DMS 273 (cell line): ENCODE results near the gene PRTN3.
"Not testable (repeated sequence)": the region's sequence is repeated elsewhere in the genome, so short reads cannot be mapped to it uniquely, and the experiment has no call there.

Source experiments
- DNase-seq: peaks from one replicate; lab custom pipeline; 2025; ENCODE audit not compliant: unreplicated experiment; lab: John Stamatoyannopoulos, UW

The PRTN3 gene

GRCh38 chr19:862581-863314 lies 21.9 kb downstream of the PRTN3 start:
- DNase-seq: peak; percentile 71

GRCh38 chr19:863315-863620 lies 22.5 kb downstream of the PRTN3 start:
- DNase-seq: no peak

DNA sequence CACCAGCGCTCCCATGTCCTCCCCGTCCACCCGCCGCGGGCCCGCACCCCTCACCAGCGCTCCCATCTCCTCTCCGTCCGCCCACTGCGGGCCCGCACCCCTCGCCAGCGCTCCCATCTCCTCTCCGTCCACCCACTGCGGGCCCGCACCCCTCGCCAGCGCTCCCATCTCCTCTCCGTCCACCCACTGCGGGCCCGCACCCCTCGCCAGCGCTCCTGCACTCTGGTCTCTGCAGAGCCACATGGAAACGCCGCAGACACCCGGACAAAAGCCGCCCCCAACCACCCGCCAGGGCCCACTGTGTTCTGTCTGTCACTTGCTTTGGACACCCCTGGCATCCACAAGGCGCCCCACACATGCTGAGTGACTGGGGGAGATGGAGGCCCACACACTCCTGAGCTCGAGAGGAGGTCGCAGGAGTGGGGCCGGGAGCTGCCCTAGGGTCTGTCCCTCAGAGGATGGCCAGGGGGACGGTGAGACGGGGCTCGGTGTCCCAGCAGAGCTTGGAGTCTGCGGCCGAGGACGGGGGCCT lies 26.0 kb downstream of the PRTN3 start:
- DNase-seq: no peak

DNA sequence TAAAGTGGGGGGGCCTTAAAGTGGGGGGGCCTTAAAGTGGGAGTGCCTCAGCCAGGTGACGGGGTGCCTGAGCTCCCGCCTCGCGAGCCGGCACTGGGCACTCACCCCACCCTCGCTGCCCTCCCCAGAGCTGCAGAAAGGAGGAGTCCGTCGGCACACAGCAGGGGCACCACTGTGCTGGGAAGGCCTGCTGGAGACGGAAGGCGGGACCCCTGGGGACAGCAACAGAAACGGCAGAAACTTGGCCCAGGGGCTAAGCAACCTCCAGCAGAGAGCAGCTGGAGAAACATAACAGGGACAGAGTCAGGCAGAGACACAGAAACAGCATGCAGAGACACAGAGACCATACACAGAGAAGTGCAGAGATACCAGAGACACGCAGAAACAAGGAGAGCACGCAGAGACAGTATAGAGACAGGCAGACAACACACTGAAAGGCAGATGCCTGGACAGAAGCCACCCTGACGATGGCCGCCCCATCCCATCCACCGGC lies 26.5 kb downstream of the PRTN3 start:
- no peak for DNase-seq

GRCh38 chr19:867855-868457 lies 27.2 kb downstream of the PRTN3 start:
- DNase-seq: no peak

GRCh38 chr19:868458-869244 lies 27.9 kb downstream of the PRTN3 start:
- no peak for DNase-seq

DNA sequence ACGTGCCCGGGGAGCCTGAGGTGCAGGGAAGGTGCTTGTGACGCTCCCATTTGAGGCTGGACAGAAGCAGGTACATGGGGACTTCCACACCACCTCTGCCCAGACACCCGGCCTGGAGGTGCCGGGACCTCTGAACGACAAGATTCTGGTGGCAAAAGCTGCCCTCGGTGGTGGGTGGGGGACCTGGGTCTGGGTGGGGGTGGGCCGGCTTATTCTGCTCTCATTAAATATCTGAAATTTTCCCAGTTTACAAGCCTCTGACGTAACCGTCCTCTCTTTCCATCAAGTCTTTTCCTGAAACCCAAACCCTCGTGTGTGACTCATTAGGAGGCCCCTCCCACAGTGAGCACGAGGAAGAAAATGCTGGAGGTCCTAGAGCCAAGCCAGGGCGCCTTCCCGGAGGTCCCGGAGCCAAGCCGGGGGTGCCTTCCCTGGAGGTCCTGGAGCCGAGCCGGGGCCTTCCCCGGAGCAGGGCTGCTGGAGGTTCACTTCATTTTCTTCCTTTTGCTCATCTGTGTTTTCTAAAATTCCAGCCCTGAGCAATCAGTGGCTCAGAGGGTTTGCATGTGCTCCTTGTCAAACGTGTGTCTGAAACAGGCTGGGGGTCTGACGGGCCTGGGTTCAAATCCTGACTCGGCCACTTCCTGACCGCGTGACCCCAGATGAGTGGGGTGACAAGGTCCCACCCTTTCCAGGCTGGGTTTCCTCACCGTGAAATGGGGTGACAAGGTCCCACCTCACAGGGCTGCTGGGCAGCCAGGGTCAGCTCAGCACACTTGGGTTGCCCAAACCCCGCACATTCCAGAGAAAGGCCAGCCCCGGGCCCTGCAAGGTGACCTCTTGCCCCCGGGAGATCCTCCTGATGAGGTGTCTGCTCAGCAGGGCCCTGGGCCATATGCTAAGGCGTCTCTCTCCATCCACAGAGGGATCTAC lies 28.7 kb downstream of the PRTN3 start:
- DNase-seq: peak; percentile 41

GRCh38 chr19:870314-870713 lies 29.5 kb downstream of the PRTN3 start:
- no peak for DNase-seq

- peak; percentile 96 for DNase-seq
These were observed 30.2 kb downstream of the PRTN3 start for GRCh38 chr19:870963-871401.

GRCh38 chr19:871446-872265 lies 30.9 kb downstream of the PRTN3 start:
- no peak for DNase-seq

DNA sequence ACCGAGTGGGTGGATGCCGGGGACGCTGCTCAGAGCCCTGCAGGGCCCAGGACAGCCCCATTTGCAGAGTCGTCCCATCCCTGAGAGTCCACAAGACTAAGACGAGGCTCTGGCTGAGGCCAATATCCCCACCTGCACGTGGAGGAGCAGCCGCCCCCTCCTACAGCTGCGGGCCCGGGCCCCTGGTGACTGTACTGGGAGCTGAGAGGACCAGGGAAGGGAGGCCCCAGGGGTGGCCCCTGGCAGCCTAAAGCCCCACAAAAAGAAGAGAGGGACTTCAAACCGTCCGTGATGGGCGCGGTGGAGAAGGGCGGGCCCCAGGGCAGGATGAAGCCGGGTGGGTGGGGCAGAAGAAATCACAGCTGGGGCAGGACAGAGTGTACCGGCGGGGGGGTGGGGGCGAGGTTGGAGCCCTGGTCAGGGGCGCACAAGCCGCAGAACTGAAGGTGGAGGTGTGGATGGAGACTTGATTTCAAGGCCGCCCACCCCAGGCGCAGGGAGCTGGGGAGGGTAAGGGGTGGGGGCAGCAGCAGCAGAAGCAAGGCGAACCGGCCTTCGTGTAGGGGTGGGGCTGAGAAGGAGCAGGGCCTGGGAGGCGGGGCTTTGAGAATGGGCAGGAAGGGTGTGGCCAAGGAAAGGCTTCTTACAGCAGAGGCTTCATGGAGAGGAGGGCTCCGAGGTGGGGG lies 31.6 kb downstream of the PRTN3 start:
- peak; percentile 64 for DNase-seq

DNA sequence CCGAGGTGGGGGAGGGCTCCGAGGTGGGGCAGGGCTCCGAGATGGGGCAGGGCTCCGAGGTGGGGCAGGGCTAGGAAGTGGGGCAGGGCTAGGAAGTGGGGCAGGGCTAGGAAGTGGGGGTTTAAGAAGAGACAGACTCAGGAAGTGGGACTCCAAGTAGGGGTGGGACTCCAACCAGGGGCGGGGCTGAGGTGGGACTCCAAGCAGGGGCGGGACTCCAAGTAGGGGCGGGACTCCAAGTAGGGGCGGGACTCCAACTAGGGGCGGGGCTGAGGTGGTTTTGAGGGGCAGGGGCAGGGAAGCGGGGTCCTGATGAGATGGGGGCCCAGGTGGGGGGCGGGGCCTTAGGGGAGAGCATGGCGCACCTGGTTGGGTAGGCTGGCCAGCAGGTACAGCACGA lies 32.3 kb downstream of the PRTN3 start:
- DNase-seq: peak; percentile 36

DNA sequence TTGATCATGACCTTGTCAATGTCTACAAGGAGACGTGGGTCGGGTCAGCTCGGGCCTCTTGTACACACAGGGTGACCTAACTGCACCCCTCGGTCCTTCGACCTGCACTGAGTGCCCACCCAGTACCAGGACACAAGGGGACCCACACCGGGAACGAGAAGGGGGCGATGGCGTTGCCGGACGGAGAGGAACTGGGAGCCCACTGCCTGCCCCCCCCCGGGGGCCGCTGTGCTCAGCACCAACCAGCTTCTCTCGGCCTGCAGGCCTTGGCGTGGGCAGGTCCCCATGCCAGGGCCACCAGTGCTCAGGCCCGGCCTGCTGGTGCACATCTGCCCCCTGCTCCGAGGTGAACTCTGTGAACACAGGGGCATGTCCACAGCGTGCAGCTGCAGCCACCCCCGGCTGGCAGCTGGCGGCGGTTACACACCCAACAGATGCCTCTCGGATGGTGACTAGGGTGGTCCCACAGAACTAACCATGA lies 32.8 kb downstream of the PRTN3 start:
- DNase-seq: no peak

GRCh38 chr19:875265-875879 lies 34.6 kb downstream of the PRTN3 start:
- DNase-seq: no peak

DNA sequence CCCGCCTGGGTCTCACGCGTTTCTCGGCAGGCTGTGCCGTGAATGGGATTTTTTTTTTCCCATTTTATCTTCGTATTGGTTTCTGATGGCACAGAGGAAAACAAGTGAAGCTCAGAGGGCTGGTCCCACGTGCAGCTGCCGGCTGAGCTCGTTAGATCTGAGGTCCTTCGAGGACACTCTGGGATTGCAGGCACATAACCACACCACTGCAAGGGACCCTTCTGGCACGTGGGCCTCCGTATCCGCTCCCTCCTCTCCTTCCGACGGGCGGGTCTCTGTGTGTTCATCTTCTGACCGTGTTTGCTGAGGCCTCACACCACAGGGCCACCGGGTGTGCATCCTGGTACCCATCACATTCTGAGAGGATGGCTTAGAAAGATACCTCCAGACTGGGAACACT lies 35.3 kb downstream of the PRTN3 start:
- DNase-seq: peak; percentile 38

DNA sequence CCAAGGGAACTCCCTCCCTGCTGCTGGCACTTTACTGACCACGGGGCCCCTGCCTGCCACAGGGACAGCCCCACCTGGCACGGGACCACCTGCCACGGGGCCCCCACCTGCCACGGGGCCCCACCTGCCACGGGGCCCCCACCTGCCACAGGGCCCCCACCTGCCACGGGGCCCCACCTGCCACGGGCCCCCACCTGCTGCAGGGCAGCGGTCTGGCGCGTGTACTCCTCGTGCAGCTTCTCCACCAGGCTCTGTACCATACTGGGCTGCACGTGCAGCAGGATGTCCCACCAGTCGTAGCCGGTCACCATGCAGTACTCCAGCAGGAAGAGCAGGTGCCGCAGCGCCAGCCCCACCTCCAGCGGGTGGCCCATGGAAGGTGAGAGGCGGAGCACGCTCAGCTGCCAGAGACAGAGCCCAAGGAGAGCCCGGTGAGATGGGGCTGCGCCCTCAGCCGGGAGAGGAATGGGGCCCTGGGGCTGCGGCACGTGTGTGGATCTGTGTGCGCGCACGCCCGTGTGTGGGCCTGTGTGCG lies 36.0 kb downstream of the PRTN3 start:
- no peak for DNase-seq

- not testable (repeated sequence) for DNase-seq
These were observed 37.3 kb downstream of the PRTN3 start for GRCh38 chr19:877992-878660.
